HG03095 (cell line): ENCODE measurements around the gene CABLES1.

Source experiments
- ATAC-seq: cut with Tn5 transposase; IDR thresholded peaks from one replicate; pipeline ENCODE4 v1.9.1; 2021; ENCODE audit warnings: moderate library complexity; ENCODE audit not compliant: unreplicated experiment

The CABLES1 gene

DNA sequence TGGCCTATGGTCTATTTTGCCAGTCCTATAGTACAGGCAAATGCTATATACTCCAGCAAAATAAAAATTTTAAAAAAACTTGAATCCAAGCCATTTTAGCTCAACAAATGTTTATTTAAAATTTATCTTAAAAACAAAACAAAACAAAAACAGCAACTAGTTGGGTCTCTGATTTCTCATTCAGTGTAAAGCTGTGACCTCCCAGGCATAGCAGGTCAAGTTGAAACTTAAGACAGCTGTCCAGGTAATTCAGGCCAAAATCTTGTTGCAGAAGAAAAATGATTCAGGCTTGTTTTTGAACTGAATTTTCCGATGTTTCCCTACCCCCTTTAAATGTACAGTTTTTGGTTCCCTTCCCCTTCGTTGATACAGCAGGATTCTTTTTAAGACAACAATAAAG, 58.5 kb downstream of the CABLES1 start:
- no peak for ATAC-seq

DNA sequence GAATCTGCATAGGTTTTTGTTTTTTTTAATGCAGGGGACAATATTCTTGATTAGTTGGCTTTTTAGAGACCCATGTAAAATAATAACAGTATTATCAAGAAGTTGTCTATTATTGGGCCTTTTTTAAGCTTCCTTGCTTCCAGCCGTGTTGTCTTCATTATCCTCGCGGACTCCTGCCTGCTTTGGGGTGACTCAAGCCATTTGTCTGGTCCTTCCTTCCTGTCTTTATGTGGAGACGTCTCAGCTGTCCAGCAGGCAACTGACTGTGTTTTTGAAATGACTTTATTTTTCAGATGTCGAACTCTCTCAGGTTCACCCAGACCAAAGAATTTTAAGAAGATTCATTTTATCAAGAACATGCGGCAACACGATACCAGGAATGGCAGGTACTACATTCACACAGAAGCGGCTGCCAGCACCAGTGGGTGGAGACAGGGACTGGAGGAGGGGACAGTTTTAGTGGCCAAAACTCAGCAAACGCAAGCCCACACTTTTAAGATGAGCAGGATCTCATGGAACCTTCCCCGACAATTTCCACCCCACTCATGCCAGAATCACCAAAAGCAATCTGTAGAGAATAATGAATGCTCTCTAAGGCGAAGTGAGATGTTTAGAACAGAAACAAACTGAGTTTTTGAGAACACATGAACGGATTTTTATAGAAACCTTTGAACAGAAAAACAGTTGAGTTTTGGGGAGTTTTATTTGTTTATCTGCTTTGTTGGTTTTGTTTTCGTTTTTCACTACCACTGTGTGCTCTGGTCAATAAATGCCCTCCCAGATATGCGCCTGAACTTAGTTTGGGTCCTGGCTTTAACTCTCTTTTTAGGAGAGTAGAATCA, 59.1 kb downstream of the CABLES1 start:
- no peak for ATAC-seq

DNA sequence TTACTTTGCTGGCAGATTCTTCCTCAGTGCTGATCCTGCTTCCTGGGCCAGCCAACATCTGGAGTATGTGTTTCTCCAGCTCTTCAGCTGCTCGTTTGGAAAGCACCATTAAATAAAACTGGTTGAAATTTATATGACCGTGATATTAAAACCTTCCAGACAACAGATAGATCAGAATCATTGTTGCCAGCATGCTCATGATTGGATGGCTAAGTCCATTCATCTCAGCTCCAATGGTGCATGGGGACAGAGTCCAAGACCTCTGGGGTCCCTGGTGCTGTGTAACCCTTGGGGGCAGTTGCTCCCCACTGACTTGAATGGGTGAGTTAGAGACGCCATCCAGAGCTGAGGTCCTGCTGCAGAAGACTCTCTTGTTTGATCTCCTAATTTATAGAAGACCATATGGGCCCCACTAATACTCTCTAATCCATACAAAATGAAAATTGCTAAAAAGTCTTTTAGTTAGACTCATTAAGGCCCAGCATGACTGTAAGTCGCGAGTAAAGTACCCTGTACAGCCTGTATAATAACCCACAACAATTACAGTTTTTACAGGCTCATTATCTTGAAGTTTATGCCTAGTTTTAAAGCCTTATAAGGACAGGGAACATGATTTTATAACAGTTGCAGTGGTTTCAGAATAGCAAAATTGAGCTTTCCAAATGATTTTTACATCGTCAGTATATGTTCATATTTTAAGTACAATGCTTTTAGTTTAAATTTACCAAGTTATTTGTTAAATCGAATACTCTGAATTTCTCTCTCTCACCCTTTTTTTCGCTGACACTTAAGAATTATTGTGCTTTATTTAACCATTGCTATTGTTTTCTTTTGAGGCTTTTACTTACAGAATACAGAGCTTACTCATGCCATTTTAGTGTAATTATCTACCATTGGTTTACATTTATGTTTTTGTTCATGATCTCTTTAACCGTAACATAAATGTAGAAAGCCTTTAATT, 60.0 kb downstream of the CABLES1 start:
- ATAC-seq: no peak

DNA sequence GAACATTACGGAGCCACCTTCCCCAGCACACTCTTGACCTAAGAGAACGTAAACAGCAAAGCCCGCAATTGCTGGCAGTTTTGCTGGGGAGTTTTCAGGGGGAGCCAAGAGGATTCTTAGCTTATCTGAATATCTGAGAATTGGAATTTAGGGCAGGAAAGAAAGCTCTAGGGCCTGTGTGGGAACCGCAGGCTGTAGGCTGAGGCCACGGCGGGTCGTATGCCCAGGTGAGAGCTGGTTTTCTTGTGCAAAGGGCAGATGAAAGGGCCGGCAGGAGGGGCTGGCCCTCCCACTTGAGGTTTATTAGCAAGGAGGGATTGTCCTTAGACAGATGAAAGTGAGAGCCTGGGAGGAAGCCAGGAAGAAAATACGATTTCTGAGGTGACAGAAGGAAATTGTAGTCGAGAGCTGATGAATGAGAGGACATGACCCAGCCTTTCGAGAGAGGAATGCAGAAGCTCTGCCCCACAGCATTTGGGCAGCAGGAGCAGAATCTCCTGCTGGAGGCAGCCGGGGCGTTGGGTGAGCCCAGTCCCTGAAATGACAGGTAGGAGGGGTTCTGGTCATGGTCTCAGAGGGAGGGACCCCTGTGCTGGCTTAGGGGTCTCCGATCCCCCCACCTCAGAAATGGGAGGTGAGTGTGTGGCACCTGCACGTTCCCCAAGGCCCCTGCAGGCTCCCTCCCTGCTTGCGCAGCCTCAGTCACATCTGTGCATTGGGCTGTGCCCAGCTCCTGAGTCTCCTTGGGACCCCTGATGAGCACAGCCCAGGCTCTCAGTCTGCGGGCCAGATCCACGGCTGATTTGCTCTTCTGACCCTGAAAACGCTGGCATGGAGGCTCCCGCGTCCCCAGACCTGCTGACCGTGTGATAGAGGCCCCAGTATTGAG, 61.1 kb downstream of the CABLES1 start:
- ATAC-seq: no peak

DNA sequence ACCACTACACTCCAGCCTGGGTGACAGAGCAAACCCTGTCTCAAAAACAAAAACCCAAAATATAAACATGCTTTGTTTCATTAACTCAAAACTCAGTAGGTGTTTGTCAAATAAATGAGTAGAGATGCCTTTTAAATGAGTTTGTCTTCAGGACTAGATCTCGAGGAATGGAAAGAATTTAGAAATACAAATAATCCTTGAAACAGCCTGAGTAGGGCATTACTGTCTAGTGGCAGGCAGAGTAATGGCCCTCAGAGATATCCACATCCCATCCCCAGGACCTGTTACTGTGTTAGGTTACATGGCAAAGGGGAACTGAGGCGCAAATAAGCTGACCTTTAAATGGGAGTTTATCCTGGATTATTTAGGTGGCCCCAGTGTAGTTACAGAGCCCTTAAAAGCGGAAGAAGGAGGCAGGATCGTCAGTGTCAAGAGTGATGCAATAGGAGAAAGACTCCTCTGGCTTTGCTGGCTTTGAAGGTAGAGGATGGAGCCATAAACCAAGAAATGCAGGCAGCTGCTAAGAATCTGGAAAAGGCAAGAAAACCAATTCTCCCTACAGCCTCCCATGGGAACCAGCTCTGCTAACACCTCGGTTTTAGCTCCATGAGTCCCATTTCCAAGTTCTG, 63.0 kb downstream of the CABLES1 start:
- ATAC-seq: no peak

DNA sequence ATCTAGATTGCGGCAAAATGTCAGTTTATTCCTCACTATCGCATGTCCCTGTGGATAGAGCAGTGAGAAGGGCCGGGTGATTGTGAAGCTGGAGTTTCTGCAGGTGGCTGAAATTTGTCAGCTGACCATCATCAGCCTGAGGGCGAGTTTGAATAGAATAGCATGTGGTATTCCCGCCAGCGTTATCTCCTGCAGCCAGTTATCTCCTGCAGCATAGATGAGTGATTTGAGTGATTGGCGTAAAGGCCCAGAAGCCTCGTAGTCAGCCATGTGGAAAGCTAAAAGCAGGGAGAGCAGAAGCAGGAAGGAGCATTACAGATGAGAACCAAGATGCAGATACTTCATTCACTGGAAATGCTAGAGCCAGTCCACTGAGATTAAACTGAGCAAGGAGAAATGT, 65.5 kb downstream of the CABLES1 start:
- no peak for ATAC-seq

DNA sequence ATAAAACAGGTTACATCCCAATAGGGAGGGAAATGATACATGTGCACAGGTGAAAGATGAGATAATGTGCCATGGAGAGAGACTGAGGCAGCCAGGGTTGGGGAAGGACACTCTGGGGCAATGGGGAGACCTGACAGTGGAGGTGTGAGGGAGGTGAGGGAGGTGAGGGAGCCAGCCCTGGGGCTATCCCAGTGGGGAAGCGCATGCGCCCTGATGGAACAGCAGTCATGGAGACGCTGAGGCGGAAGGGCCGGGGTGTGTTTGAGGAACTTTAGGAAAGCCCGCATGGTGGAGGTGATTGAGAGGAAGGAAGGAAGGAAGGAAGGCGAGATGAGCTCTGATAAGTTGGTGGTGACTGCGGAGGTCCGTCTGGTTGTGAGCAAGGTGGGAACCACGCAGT, 66.5 kb downstream of the CABLES1 start:
- ATAC-seq: no peak

DNA sequence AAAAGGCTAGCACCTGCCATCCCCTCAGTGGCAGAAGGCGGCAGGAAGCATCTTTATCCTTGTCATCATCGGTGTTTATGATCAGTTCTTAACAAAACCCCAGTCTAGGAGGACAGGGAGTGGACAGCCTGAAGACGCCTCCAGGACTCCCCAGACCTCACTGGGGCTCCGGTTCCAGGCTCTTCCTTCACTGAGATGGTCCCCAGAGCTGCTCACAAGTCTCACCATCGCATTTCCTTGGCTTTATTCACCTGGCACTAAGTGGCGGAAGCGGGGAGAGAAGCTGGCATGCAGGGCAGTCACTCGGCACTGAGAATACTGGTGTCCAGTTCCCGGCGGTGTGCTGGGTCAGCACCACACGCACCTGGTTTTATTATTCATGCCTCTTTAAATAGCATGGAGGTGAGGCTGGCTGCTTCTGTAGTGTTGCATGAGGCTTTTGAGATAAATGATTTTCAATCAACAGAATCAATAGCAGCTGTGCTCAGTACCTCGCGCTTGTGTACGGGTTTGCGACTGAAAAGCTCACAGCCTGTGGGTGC, 68.7 kb downstream of the CABLES1 start:
- ATAC-seq: no peak

DNA sequence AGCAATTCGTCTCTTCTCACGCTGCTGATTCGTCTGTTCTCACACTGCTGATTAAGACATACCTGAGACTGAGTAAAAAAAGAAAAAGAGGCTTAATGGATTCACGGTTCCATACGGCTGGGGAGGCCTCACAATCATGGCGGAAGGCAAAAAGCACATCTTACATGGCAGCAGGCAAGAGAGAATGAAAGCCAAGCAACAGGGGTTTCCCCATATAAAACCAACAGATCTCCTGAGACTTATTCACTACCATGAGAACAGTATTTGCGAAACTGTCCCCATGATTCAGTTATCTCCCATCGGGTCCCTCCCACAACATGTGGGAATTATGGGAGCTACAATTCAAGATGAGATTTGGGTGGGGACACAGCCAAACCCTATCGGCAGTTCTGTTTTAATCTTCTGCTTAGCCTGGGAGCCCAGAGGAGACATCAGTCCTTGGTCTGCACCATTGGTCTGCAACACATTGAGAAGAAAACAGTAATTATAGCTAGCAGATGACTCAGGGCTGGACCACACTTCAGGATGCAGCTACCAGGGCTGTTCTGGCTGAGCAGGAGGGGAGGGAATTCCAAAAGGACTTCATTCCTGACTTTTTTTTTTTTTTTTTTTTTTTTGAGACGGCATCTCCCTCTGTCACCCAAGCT, 69.4 kb downstream of the CABLES1 start:
- no peak for ATAC-seq

DNA sequence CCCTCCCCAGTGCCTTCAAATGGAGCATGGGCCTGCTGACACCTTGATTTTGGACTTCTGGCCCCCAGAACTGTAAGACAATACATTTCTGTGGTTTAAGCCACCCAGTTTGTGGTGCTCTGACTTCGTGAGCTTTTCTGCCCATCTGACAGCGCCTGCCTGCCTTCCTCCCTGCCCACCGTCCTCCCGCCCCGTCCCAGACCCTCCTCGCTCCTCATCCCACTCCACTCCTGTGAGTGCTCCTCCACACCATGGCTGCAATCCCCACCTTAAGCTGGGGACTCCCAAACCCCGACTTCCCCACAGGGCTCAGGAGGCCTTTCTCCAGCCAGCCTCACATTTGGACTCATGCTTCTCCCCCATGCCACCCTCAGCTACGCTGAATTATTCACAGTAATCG, 70.7 kb downstream of the CABLES1 start:
- ATAC-seq: no peak

DNA sequence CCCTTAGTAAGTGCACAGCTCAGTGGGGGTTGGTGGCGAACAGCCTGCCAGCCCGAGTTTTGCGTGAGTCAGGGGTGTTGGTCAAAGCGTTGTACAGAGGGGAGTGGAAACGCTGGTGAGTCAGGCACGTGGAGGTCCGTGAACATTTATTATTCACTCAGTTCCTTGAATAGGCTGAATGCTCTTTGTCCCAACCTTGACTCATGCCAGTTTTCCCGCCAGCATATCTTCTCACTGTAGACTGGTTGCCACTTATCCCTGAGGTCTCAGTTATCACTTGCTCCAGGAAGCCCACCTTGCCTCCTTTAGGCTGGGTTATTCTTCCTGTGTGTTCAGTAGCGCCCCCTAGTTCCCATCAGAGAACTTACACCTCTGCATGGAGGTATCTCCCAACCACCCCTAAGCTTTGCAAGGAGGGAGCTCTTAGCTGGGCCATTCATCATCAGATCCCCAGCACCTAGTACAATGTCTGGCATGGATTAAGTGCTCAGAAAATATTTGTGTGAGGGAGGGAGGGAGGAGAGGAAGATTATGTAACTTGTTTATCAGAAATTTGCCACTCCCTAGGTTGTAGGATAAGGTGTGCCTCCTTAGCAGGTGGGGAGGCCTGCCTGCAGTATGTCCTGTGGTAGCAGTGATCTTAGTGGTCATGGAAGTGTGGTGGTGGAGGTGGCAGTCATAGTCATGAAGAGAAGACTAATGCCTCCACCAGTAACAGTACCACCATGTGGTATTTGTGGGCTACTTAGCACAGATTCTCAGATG, 72.1 kb downstream of the CABLES1 start:
- no peak for ATAC-seq

DNA sequence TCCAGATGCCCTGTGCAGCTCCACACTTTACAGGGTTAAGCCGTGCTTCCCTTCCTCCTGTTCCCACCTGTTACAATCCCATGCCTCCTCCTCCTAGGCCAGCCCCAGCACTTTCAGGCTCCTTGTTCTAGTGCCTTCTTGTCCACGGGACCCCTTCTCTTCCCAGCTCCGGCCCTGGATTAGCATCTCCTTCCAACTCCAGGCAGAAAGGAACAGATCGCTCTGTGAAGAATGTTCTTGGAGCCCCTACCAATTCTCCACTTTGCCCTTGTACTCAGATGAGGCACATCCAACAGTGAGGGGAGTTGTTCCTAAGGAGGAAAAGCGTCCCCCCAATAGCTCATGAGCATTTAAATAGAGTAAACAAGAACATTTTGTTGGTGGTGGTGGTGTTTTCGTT, 72.7 kb downstream of the CABLES1 start:
- ATAC-seq: no peak

DNA sequence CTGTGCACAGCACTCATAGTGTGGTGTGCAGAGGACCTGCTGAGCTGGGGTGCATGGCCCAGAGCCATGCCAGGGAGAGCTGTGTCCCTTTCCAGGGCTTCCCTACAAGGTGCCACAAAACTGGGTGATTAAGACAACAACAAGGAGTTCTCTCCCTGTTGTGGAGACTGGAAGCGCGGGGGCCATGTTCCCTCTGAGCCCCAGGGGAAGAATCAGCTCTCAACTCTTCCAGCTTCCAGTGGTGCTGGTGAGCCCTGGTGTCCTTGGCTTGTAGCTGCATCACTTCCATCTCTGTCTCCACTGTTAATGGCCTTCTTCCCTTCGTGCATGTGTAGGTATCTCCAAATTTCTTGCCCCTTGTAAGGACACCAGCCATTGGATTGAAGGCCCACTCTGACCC, 73.3 kb downstream of the CABLES1 start:
- no peak for ATAC-seq

DNA sequence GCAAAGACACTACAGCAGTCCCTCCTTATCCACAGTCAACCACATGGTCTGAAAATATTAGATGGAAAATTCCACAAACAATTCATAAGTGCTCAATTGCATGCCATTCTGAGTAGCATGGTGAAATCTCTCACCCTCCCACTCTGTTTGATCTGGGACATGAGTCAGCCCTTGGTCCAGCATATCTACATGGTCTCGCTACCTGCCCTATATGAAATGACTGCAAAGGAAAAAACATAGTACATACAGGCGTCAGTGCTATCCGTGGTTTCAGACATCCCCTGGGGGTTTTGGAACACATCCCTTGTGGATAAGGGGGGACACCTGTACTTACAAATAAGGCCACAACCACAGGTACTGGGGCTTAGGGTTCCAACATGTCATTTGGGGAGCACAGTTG, 73.7 kb downstream of the CABLES1 start:
- ATAC-seq: no peak

DNA sequence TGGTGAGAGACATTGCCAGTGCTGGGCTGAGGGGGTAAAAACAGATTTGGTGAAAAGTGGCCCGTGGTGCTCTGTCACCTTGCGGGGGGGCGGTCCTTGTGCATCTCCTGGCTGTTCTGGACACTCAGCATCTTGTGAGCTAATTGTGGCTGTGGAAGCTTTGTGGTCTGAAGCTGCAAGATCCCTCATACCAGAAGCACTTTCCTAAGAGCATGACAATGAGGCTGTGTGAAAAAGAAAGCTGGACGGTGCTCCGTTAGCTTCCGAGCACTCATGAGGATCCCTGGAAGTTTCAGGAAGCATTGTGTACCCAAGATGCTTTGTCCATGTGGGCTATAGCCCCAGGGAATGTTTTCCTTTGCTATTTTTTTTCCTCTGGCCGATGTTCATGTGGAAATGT, 74.5 kb downstream of the CABLES1 start:
- no peak for ATAC-seq

DNA sequence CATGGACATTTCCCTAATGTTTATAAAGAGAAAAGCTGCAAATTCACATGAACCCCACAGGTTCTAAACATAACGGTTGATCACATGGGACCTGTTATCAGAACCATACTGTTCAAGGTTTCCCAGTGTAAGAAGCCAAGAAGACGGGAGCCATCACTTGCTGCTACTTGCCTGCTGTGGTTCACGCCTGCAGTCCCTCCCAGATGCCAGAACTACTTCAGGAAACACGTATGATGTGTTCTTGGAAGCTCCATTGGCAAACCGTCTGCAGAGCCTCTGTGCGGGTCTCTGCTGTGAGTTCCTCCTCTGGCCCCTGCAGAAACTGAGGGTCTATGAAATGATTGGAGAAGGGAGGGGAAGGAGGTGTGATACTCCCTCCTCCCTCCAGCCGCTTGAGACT, 75.2 kb downstream of the CABLES1 start:
- no peak for ATAC-seq

DNA sequence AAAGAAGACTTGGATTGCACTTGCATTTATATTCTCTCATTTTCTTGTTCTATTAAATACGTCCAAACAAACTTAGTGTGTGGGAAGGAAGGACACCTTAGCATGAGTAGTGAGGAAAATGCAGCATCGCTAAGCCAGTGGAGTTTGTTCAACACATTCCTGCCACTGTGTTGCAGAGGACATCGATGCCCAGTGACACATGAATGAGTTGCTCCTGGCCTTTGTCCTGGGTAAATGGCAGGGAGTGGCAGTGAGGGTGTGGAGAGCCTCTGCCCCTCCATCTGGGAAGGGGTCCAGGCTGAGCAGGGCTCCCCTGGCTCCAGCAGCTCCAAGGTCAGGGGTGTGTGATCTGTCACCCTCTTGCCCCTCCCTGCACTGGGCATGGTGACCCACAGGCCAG, 75.9 kb downstream of the CABLES1 start:
- no peak for ATAC-seq

DNA sequence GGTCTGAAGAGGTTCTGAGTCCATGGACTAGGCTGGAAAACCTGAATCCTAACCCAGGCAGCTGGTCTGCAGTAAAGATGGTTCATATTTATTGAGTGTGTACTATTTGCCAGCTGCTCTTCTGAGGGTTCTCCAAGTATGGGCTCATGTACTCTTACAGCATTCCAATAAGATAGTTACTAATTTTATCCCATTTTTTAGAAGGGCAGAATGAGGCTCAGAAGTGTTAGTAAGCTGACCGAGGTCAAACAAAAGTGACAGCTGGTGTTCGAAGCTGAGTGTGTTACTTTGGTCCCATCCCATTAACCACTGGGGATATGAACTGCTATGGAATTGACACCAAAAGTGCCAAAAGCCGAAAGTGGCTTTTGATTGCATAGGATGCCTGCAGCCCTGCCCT, 76.9 kb downstream of the CABLES1 start:
- ATAC-seq: no peak

DNA sequence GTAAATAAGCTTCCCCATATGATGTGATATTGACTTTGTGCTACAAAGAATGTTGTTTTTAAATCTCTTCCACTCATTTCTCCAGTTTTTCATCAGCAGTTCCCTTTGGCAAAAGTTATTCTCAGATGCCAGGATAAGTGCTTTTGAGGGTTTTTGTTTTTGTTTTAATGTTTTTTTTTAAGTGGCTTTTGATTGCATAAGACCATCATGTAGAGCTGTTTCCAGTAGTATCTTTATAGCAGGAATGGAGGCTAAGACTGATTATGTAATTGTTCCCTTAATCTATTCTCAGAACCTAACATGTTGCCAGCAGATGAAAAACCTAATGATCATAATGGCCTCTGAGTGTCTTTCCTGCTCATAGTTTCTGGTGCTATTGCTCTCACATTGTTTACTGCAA, 77.9 kb downstream of the CABLES1 start:
- ATAC-seq: no peak
